DMS79 (cell line): ENCODE measurements around the gene ZNF469.
"Not testable (repeated sequence)": the region's sequence is repeated elsewhere in the genome, so short reads cannot be mapped to it uniquely, and the experiment has no call there.

Experiments
- DNase-seq: peaks from one replicate; lab custom pipeline; 2025; lab: John Stamatoyannopoulos, UW

Gene ZNF469

GRCh38 chr16:88360401-88360800, 22.4 kb upstream of the ZNF469 start:
- not testable (repeated sequence) for DNase-seq

GRCh38 chr16:88360999-88361398, 21.8 kb upstream of the ZNF469 start:
- no peak for DNase-seq

GRCh38 chr16:88361775-88362174, 21.0 kb upstream of the ZNF469 start:
- no peak for DNase-seq

- DNase-seq: no peak
These were observed 19.4 kb upstream of the ZNF469 start for GRCh38 chr16:88363239-88363891.

GRCh38 chr16:88365244-88365865, 17.4 kb upstream of the ZNF469 start:
- DNase-seq: no peak

DNA sequence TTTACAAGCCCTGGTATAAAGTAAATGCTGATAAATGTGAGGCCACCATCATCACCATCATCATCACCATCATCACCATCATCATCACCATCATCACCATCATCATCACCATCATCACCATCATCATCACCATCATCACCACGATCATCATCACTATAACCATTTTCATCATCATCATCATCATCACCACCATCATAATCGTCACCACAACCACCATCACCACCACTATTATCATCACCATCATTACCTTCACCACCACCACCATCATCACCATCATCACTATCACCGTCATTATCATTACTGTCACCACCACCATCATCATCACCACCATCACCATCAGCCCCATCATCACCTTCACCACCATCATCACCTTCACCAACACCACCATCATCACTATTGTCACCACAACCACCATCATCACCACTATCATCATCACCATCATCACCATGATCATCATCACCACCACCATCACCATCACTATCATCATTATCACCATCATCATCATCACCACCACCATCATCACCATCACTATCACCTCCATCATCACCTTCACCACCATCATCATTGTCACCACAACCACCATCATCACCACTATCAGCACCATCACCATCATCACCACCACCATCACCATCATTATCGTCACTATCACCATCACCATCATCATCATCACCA, 16.6 kb upstream of the ZNF469 start:
- DNase-seq: no peak

DNA sequence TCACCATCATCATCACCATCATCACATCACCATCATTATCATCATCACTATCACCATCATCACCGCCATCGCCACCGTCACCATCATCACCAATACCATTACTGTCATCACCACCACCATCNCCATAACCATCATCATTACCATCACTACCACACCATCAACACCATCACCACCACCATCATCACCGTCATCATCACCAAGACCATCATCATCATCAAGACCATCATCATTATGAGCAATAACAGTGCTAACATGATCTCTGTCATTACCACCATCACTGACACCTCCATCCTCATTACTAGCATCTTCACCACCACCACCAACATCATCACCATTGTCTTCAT, 16.1 kb upstream of the ZNF469 start:
- DNase-seq: no peak

DNA sequence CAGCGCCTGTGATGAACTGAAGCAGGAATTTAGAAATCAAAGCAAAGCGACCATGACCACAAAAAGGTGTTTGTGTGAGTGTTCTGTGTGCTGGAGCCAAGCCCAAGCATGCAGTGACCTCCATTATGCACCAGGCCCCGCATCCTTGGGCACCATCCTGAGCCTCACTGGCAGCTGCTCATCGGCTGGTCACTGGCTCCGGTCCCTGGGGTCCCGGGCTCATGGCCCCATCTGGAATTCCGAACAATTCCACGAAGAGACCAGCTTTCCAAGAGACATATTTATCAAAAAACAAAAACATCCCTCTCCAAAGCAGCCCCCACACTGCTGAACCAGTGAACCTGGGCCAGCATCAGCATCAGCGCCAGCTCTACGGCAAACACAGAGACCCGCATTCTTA, 15.2 kb upstream of the ZNF469 start:
- no peak for DNase-seq

DNA sequence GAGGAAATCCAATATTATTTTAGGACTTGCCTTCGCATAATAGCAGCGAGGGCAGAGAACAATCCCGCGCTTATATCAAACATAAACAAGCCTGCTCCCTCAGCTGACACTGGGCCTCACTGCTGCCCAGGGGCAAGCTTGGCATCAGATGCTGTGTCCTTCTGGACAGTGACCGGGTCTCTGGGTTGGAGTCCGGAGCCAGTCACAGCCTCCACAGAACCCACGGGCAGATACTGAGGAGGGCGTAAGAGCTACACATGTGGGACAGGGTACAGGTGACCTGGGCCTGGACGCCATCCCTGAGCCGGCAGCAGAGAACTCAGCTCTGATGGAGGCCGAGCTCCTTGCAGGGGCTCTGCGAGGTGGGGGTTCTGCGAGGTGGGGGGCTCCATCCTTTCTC, 14.7 kb upstream of the ZNF469 start:
- no peak for DNase-seq

GRCh38 chr16:88368994-88369393, 13.8 kb upstream of the ZNF469 start:
- DNase-seq: no peak

GRCh38 chr16:88369447-88370008, 13.2 kb upstream of the ZNF469 start:
- no peak for DNase-seq

DNA sequence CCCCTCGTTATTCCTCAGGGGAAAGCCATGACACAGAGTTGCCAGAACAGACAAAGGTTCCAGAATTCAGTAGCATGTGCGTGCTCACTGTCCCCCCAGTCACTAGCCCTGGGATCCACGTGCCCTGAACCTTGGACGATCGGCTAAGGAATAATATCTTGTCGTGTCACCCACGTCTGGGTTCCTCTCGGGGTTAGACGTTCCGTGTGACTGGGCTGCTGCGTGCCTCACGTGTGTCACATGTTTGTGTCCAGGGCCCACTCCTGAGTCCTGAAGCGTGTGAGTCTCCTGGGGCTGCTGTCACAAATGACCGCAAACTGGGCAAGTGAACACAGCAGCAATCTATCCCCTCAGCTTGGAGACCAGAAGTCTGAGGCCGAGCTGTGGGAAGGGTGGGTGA, 12.4 kb upstream of the ZNF469 start:
- DNase-seq: no peak

GRCh38 chr16:88372522-88372921, 10.2 kb upstream of the ZNF469 start:
- no peak for DNase-seq

GRCh38 chr16:88373211-88373610, 9.5 kb upstream of the ZNF469 start:
- DNase-seq: no peak

GRCh38 chr16:88373927-88374492, 8.7 kb upstream of the ZNF469 start:
- no peak for DNase-seq

GRCh38 chr16:88374736-88375135, 8.0 kb upstream of the ZNF469 start:
- no peak for DNase-seq

DNA sequence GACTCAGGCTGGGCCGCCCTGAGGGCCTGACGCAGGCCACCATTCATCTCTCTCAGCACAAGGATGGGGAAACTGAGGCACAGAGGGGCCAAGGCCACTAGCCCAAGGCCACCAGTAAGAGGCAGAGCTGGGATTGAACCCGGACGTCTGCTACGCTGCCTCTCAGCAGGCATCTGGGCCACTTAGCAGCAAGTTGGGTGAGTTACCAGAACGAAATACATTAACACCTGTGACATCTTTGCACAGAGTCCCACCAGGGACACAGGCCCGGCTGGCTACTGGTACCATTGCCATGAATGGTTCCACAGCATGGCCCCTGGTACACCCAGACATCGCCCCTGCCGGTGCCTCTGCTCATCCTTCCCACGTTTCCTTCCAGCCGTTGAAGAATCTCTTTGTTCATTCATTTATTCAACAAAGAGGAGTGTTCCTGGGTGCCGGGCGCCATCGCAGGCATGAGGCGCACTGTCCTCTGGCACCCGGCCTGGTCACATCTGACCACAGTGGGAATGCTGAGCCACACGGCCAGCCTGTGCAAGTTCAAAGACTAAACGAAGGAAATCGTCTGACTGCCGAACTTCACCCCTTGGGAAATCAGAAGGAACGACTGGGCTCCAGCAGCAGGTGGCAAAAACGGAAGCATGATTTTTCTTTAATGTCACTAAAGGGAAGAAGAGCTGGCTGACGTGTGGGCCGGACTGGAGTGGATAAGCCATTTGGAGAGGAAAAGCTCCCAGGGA, 7.4 kb upstream of the ZNF469 start:
- no peak for DNase-seq

GRCh38 chr16:88375996-88376834, 6.5 kb upstream of the ZNF469 start:
- DNase-seq: no peak

GRCh38 chr16:88376835-88377726, 5.7 kb upstream of the ZNF469 start:
- DNase-seq: no peak

DNA sequence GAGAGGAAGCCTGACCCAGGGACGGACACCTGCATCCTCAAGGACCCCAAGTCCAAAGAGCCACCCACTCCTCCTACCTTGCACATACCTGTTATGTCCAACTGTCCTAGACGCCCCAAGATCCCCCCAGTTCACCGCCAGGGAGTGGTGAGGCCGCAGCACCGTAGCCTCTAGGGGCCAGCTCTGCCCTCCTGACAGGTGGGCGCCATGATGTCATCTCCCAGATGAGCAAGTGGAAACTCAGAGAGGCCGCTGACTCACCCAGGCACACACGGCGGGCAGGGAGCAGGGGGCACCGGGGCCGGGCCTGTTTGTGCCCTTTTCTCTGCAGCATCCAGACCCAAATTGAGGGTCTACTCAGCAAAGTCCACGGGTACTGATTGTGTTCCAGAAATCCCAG, 4.8 kb upstream of the ZNF469 start:
- no peak for DNase-seq
